ENCODE data around the gene CTSL.

Gene CTSL

GRCh38 chr9:87725900-87726709 lies at the start of gene CTSL:
Gene CTSL (plus strand): TSS chr9:87726119. CDS start chr9:87727604, 1,485 bp downstream.
- DNase-seq, result peak; percentile 76

GRCh38 chr9:87676976-87677775 lies 48.7 kb upstream of the CTSL start:
- DNase-seq, result peak; percentile 13

- no peak for DNase-seq
Measured at GRCh38 chr9:87677776-87678587, 47.9 kb upstream of the CTSL start.

GRCh38 chr9:87678650-87679355 lies 47.1 kb upstream of the CTSL start:
- peak; percentile 72 for DNase-seq

- no peak for DNase-seq
Measured at GRCh38 chr9:87681271-87682061, 44.5 kb upstream of the CTSL start.

GRCh38 chr9:87682085-87682484 lies 43.8 kb upstream of the CTSL start:
- DNase-seq, result no peak

GRCh38 chr9:87682618-87683017 lies 43.3 kb upstream of the CTSL start:
- DNase-seq, result no peak

- no peak for DNase-seq
Measured at GRCh38 chr9:87683751-87684626, 41.9 kb upstream of the CTSL start.

GRCh38 chr9:87684627-87685219 lies 41.2 kb upstream of the CTSL start:
- DNase-seq, result peak; percentile 25

GRCh38 chr9:87685441-87685840 lies 40.5 kb upstream of the CTSL start:
- DNase-seq, result no peak

GRCh38 chr9:87685871-87686519 lies 39.9 kb upstream of the CTSL start:
- DNase-seq, result no peak

GRCh38 chr9:87686520-87687090 lies 39.3 kb upstream of the CTSL start:
- DNase-seq, result no peak

GRCh38 chr9:87687207-87687606 lies 38.7 kb upstream of the CTSL start:
- no peak for DNase-seq

- no peak for DNase-seq
Measured at GRCh38 chr9:87694236-87694755, 31.6 kb upstream of the CTSL start.

GRCh38 chr9:87695523-87695922 lies 30.4 kb upstream of the CTSL start:
- DNase-seq, result no peak

GRCh38 chr9:87696641-87697040 lies 29.3 kb upstream of the CTSL start:
- no peak for DNase-seq

- no peak for DNase-seq
Measured at GRCh38 chr9:87698069-87698809, 27.7 kb upstream of the CTSL start.

- DNase-seq, result no peak
Measured at GRCh38 chr9:87699835-87700234, 26.1 kb upstream of the CTSL start.

Measured in fibroblast of skin of right quadriceps (primary cell).